Stomach (tissue), 9 donors: ENCODE data around the gene POMGNT2. TPM values are rescaled to one million over a fixed set of nuclear protein-coding genes. Genes with fewer than 3 reads are reported as not detected.

ENCODE experiments used
- DNase-seq, 2 donors: peaks; one replicate each; pipeline versions ENCODE4 v3.0.0 to v3.0.0-alpha.2; 2013 to 2019
- H3K27ac ChIP-seq, 5 donors: fragments of 200-600 bp in 4 of 5; sonication (generic) in 4 of 5; one replicate each; pipeline ENCODE4 v1.5.1; 2013 to 2019; ENCODE audit warnings: mild to moderate bottlenecking in 1 of 5, moderate library complexity in 1 of 5
- H3K27me3 ChIP-seq, 3 donors: fragments of 200-600 bp; sonication (generic); one replicate each; pipeline ENCODE4 v1.5.1; 2017 to 2019; ENCODE audit warnings: mixed run types in 1 of 3
- H3K36me3 ChIP-seq, 4 donors: fragments of 200-600 bp; sonication (generic); 1 replicate in 3 of 4; 2 replicates in 1 of 4; pipeline ENCODE4 v1.5.1; 2016 to 2019
- H3K4me1 ChIP-seq, 4 donors: fragments of 200-600 bp; sonication (generic); one replicate each; pipeline ENCODE4 v1.5.1; 2016 to 2019
- H3K4me3 ChIP-seq, 4 donors: fragments of 200-600 bp; sonication (generic) in 3 of 4; one replicate each; pipeline ENCODE4 v1.5.1; 2016 to 2019; ENCODE audit warnings: mild to moderate bottlenecking in 1 of 4
- H3K9me3 ChIP-seq, 4 donors: fragments of 200-600 bp; sonication (generic); one replicate each; pipeline ENCODE4 v1.5.1; 2016 to 2019
- CTCF ChIP-seq, 7 experiments: fragments of 450-650 bp in 4 of 7; fragments of 200-600 bp in 3 of 7; sonication (generic) in 3 of 7; IDR thresholded peaks; one replicate each; pipeline ENCODE4 v1.5.1; 2016 to 2019; ENCODE audit warnings: antibody characterized with exemption in 7 of 7, control low read depth in 2 of 7, mild to moderate bottlenecking in 1 of 7
- EP300 ChIP-seq: sonication (generic); formaldehyde crosslinking; IDR thresholded peaks from one replicate; pipeline ENCODE4 v1.6.1; 2017; ENCODE audit warnings: antibody characterized with exemption
- POLR2A ChIP-seq, 4 donors: fragments of 450-650 bp; IDR thresholded peaks; one replicate each; pipeline ENCODE4 v1.6.1; 2016; ENCODE audit warnings: antibody characterized with exemption in 4 of 4, control low read depth in 2 of 4, mild to moderate bottlenecking in 1 of 4, moderate library complexity in 1 of 4
- POLR2AphosphoS5 ChIP-seq, 3 donors: sonication (generic); formaldehyde crosslinking; IDR thresholded peaks; one replicate each; pipeline ENCODE4 v1.6.1; 2016; ENCODE audit warnings: antibody characterized with exemption in 3 of 3
- WGBS, 5 donors: extraction: QIAGEN DNeasy Blood & Tissue Kit in 3 of 5; methylation state at CpG; one replicate each; pipeline versions ENCODE4 v1.1.5 to v1.1.7; 2013 to 2018; 5-methylcytosine and 5-hydroxymethylcytosine counted together
- intact Hi-C: fragments of 100-400 bp; cut with DNase I; formaldehyde crosslinking; loops from one replicate; pipeline ENCODE4 v1.15.1; 2023; ENCODE audit warnings: low total_unique reads
- polyA plus RNA-seq, 3 donors: library from polyadenylated mRNA; stranded (reverse); fragments of 200-250 nt; gene quantifications; one replicate each; pipeline ENCODE4 v1.2.3, GENCODE V29; 2013
- total RNA-seq, 5 donors: library from RNA; depleted of rRNA; stranded (reverse); fragments of >200 nt; gene quantifications; one replicate each; pipeline versions ENCODE4 v1.1.0 to v1.2.3, GENCODE V29; 2014 to 2016
- donor health status: healthy with polysubstance abuse.
- donor health status: Bipolar disorder and iron deficiency.
- donor health status: healthy.

The POMGNT2 gene
- total and polyA plus RNA-seq, 8 donors: 5.3 to 48.1 (median 8.7) TPM

GRCh38 chr3:43102773-43103480 is 3.0 kb downstream of the POMGNT2 start:
- TF ChIP-seq POLR2A (IDR thresholded peaks at IDR 0.05): no peak
- peak in 1 of 3 donors; percentile 21 for TF ChIP-seq POLR2AphosphoS5 (IDR thresholded peaks at IDR 0.05)
- DNase-seq: peak in 1 of 2 donors; percentile 60
- H3K4me3 ChIP-seq: no peak overlapping the region
- no peaks in the 10 kb centered on the region for H3K36me3 ChIP-seq
- peak overlapping the region in 2 of 5 donors; percentile 20 to 88 for H3K27ac ChIP-seq
- intact Hi-C loops: no loop called here
- H3K4me1 ChIP-seq: peaks cover 15 to 40% (median 29%) of the 10 kb centered on the region in 4 donors
- H3K27me3 ChIP-seq: no peaks in the 10 kb centered on the region
- WGBS, 5 donors: 47 to 59% (median 52%) methylated on average over 2 of the region's 2 CpGs
- no peaks in the 10 kb centered on the region for H3K9me3 ChIP-seq

DNA sequence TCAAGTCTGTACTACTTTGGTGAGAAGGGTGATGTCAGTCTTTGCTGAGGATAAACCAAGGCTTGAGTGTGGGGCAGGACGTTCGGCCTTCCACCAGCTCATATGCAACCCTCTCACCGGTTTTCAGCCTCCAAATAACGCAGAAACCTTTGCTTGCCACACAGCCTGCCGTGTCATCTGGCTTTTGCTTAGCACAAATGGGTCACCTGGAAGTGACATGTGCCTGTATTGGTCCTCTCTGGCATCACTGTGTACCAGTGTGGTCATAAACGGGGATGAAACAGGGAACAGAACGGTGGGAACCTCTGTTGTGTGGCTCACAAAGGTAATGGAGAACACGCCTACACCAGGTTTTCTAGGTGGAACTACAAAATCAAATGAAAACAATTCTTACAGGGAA is 7.1 kb downstream of the POMGNT2 start:
- Histone ChIP-seq H3K36me3 (no peaks in the 10 kb centered on the region), H3K4me1 (peaks cover 0 to 32% (median 20%) of the 10 kb centered on the region in 4 donors), H3K9me3 (no peaks in the 10 kb centered on the region), H3K4me3 (no peak overlapping the region), H3K27me3 (no peaks in the 10 kb centered on the region), H3K27ac (no peak overlapping the region)
- WGBS, 5 donors: 92 to 94% (median 94%) methylated on average over 8 of the region's 8 CpGs
- intact Hi-C loops: no loop called here
- TF ChIP-seq POLR2AphosphoS5 (IDR thresholded peaks at IDR 0.05) (no peak), CTCF (IDR thresholded peaks at IDR 0.05) (no peak), EP300 (no peak), POLR2A (IDR thresholded peaks at IDR 0.05) (no peak)
- DNase-seq: no peak

GRCh38 chr3:43097400-43098080 is 8.3 kb downstream of the POMGNT2 start:
- H3K27ac ChIP-seq: no peak overlapping the region
- DNase-seq: no peak
- H3K9me3 ChIP-seq: no peaks in the 10 kb centered on the region
- WGBS, 5 donors: 72 to 83% (median 77%) methylated on average over 4 to 5 of the region's 5 CpGs
- H3K4me1 ChIP-seq: peaks cover 0 to 35% (median 15%) of the 10 kb centered on the region in 4 donors
- H3K36me3 ChIP-seq: no peaks in the 10 kb centered on the region
- H3K4me3 ChIP-seq: no peak overlapping the region
- intact Hi-C loops: no loop called here
- TF ChIP-seq POLR2A (IDR thresholded peaks at IDR 0.05): no peak
- no peak for TF ChIP-seq EP300
- TF ChIP-seq CTCF (IDR thresholded peaks at IDR 0.05): no peak
- TF ChIP-seq POLR2AphosphoS5 (IDR thresholded peaks at IDR 0.05): no peak
- no peaks in the 10 kb centered on the region for H3K27me3 ChIP-seq

DNA sequence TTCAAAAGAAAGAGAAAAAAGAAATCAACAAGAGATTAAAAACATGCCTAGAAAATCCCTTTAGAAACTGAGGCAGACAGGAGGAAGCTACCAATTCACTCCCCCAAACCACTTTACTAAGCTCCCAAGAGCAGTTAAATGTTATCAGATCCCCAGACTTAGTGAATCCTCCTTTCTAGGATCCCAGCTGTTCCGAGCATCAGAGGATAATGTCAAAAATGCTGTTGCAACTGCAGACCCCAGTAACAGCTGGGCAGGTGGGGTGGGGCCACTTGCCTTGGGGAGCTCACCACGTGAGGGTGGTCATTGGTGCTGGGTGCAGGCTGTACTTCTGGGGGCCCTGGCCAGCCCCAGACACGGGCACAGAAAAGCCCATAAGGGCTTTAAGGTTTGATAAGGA is 9.1 kb downstream of the POMGNT2 start:
- TF ChIP-seq POLR2AphosphoS5 (IDR thresholded peaks at IDR 0.05): no peak
- no peak for TF ChIP-seq POLR2A (IDR thresholded peaks at IDR 0.05)
- TF ChIP-seq CTCF (IDR thresholded peaks at IDR 0.05): no peak
- H3K9me3 ChIP-seq: no peaks in the 10 kb centered on the region
- WGBS, 5 donors: 74 to 93% (median 88%) methylated on average over 3 of the region's 3 CpGs
- DNase-seq: no peak
- peaks cover 0 to 36% (median 13%) of the 10 kb centered on the region in 4 donors for H3K4me1 ChIP-seq
- no peaks in the 10 kb centered on the region for H3K36me3 ChIP-seq
- no peak overlapping the region for H3K4me3 ChIP-seq
- no peaks in the 10 kb centered on the region for H3K27me3 ChIP-seq
- intact Hi-C loops: no loop called here
- no peak overlapping the region for H3K27ac ChIP-seq
